Tibial nerve (tissue), 4 donors: ENCODE measurements around the gene S100A4. TPM values are rescaled to one million over a fixed set of nuclear protein-coding genes. Genes with fewer than 3 reads are reported as not detected.

Experiments used
- DNase-seq, 2 donors: peaks; one replicate each; pipeline ENCODE4 v3.0.0-alpha.2; 2019; ENCODE audit warnings: low spot score in 2 of 2
- H3K27ac ChIP-seq, 4 donors: fragments of 200-600 bp; sonication (generic) in 3 of 4; one replicate each; pipeline ENCODE4 v1.5.1; 2017 to 2019; ENCODE audit warnings: mild to moderate bottlenecking in 1 of 4
- H3K27me3 ChIP-seq, 2 donors: fragments of 200-600 bp; sonication (generic) in 1 of 2; one replicate each; pipeline versions ENCODE4 v1.5.1 to v1.6.0; 2017 to 2019
- H3K36me3 ChIP-seq, 3 donors: fragments of 200-600 bp; sonication (generic); one replicate each; pipeline ENCODE4 v1.5.1; 2018 to 2019
- H3K4me1 ChIP-seq, 4 donors: fragments of 200-600 bp; sonication (generic) in 3 of 4; one replicate each; pipeline ENCODE4 v1.5.1; 2017 to 2019
- H3K4me3 ChIP-seq, 4 donors: fragments of 200-600 bp; sonication (generic) in 3 of 4; one replicate each; pipeline ENCODE4 v1.5.1; 2017 to 2019; ENCODE audit warnings: mild to moderate bottlenecking in 1 of 4, moderate library complexity in 1 of 4
- H3K9me3 ChIP-seq, 4 donors: fragments of 200-600 bp; sonication (generic) in 3 of 4; one replicate each; pipeline ENCODE4 v1.5.1; 2017 to 2019
- EP300 ChIP-seq, 2 donors: sonication (generic); formaldehyde crosslinking; IDR thresholded peaks; one replicate each; pipeline ENCODE4 v1.6.1; 2017; ENCODE audit warnings: antibody characterized with exemption in 2 of 2, mild to moderate bottlenecking in 1 of 2
- POLR2A ChIP-seq, 2 donors: fragments of 450-650 bp; IDR thresholded peaks; one replicate each; pipeline ENCODE4 v1.6.1; 2017; ENCODE audit warnings: antibody characterized with exemption in 2 of 2, mild to moderate bottlenecking in 2 of 2, moderate library complexity in 2 of 2
- WGBS, 2 donors: methylation state at CpG; one replicate each; pipeline ENCODE4 v1.1.5; 2018; 5-methylcytosine and 5-hydroxymethylcytosine counted together
- total RNA-seq, 4 donors: library from RNA; depleted of rRNA; stranded (reverse); fragments of >200 nt; gene quantifications; one replicate each; pipeline ENCODE4 v1.1.0, GENCODE V29; 2016
- TF ChIP-seq, protein P1 (sequence below), 5 experiments: fragments of 200-600 bp in 3 of 5; fragments of 450-650 bp in 2 of 5; sonication (generic) in 3 of 5; IDR thresholded peaks; one replicate each; pipeline ENCODE4 v1.5.1; 2016 to 2019; ENCODE audit warnings: antibody characterized with exemption in 5 of 5, mild to moderate bottlenecking in 3 of 5, moderate library complexity in 2 of 5

S100A4 gene
- total RNA-seq, 4 donors from 2014 or later: 398 to 439 (median 420) TPM

DNA sequence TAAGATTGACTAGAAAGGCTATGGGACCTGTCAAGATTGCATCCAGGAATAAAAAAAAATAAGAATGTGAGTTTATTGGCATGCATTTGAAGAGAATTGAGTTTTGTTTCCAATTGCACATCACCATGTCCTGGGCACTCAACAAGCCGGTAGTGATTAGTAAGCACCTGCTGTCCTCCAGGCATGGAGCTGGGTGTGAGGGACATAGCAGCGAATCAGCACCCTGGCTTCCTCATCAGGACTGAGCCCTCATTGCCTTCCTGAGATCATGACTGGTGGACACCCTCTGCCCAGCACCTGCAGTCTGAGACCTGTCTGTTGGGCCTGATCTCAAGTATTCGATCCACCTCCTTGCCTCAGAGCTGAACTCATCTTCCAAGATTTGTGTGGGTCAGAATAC is 36.6 kb downstream of the S100A4 start:
- peaks cover 0 to 36% (median 29%) of the 10 kb centered on the region in 4 donors for H3K4me1 ChIP-seq
- no peak overlapping the region for H3K4me3 ChIP-seq
- H3K27ac ChIP-seq: no peak overlapping the region
- no peaks in the 10 kb centered on the region for H3K9me3 ChIP-seq
- no peak for TF ChIP-seq POLR2A (IDR thresholded peaks at IDR 0.05)
- TF ChIP-seq, protein P1, sequence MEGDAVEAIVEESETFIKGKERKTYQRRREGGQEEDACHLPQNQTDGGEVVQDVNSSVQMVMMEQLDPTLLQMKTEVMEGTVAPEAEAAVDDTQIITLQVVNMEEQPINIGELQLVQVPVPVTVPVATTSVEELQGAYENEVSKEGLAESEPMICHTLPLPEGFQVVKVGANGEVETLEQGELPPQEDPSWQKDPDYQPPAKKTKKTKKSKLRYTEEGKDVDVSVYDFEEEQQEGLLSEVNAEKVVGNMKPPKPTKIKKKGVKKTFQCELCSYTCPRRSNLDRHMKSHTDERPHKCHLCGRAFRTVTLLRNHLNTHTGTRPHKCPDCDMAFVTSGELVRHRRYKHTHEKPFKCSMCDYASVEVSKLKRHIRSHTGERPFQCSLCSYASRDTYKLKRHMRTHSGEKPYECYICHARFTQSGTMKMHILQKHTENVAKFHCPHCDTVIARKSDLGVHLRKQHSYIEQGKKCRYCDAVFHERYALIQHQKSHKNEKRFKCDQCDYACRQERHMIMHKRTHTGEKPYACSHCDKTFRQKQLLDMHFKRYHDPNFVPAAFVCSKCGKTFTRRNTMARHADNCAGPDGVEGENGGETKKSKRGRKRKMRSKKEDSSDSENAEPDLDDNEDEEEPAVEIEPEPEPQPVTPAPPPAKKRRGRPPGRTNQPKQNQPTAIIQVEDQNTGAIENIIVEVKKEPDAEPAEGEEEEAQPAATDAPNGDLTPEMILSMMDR (IDR thresholded peaks at IDR 0.05): no peak
- no peak for TF ChIP-seq EP300 (IDR thresholded peaks at IDR 0.05)
- H3K27me3 ChIP-seq: no peaks in the 10 kb centered on the region
- no peaks in the 10 kb centered on the region for H3K36me3 ChIP-seq
- WGBS, 2 donors: 94 to 99% methylated on average over 3 of the region's 3 CpGs
- no peak for DNase-seq

DNA sequence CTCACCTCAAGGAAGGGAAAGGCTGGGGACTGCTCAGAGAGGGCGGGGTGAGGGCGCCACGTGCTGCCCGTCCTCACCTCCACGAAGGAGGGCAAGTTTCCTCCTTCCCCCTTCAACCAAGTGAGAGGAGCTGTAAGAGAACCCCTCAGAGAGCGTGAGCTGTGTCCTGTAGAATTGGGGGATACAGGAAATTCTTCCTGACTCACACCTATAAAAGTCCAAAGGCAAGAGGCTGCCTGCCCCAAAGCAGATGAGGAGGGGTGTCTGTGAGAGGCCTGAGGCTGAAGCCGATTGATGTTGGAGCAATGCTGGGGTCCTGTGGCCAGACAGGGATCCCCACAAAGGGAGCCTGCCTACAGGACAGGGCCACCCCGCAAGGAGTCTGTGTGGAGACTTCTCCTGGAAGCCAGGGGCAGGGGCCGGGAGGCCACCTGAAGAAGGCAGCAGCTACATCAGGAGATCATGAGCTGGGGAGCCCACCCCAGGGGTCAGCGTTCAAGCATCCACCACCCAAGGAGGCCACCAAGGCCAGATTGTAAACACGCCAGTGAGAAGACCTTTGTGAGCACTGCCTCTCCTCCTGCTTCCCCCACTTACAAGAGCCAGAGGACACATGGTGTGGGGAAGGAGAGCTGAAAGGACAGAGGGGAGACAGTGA is 37.6 kb downstream of the S100A4 start:
- Histone ChIP-seq H3K9me3 (no peaks in the 10 kb centered on the region), H3K27me3 (no peaks in the 10 kb centered on the region), H3K4me1 (peaks cover 0 to 36% (median 29%) of the 10 kb centered on the region in 4 donors), H3K27ac (peak overlapping the region; percentile 9 to 91 (median 74)), H3K36me3 (no peaks in the 10 kb centered on the region), H3K4me3 (no peak overlapping the region)
- no peak for DNase-seq
- TF ChIP-seq EP300 (IDR thresholded peaks at IDR 0.05): no peak
- TF ChIP-seq, protein P1 (IDR thresholded peaks at IDR 0.05): no peak
- no peak for TF ChIP-seq POLR2A (IDR thresholded peaks at IDR 0.05)
- 86 to 88% methylated on average over 11 of the region's 11 CpGs for WGBS, 2 donors

DNA sequence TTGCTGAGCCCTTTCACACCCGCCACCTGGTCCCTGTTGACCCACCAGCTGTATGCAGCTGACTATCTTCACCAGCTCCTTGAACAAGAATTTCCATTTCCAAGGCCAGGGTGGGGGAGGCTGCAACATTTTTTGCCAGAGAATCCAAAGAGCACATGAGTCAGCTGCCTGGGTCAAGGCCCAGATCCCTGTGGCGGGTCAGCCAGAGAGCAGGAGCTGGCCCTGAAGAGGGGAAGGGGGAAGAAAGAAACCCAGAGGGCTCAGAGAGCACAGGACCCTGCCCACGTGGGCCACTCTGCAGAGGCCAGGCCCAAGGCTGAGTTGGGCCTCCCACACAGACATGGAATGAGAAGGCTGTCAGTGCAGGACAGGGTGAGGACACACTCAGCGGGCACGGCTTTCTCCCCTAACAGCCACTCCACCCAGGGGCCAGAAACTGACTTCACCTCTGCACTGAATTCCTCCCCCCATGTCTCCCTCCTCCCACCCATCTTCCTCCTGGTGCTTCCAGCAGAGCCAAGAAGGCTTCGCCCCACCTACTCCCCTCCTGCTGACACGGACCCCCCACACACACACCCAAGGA is 38.7 kb downstream of the S100A4 start:
- no peak overlapping the region for H3K4me3 ChIP-seq

DNA sequence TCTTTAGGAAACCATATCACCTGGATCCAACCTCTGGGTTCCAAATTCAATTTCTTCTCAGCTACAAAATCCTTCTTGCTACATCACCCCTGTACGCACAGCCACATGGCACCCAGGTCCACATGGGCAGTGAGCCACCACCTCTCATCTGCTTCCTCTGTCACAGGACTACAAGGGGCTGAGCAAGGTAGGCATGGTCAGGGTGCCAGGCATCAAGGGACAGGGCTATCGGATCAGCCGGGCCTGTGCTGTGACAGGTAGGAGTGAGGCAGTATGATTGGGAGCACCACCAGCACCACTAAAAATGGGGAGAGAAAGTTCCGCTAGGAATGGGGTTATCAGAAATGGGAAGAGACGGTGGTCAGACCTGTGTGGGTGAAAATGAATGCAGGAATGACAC is 39.2 kb downstream of the S100A4 start:
- Histone ChIP-seq H3K4me1 (peaks cover 0 to 36% (median 29%) of the 10 kb centered on the region in 4 donors), H3K27me3 (no peaks in the 10 kb centered on the region), H3K4me3 (no peak overlapping the region), H3K27ac (peak overlapping the region in 3 of 4 donors; percentile 63 to 91 (median 85)), H3K36me3 (no peaks in the 10 kb centered on the region), H3K9me3 (no peaks in the 10 kb centered on the region)
- DNase-seq: no peak
- WGBS, 2 donors: 71 to 78% methylated on average over 5 of the region's 5 CpGs
- TF ChIP-seq, protein P1 (IDR thresholded peaks at IDR 0.05): no peak
- TF ChIP-seq EP300 (IDR thresholded peaks at IDR 0.05) (no peak), POLR2A (IDR thresholded peaks at IDR 0.05) (no peak)

More for the DNA sequence above, 38.7 kb downstream of the S100A4 start:
- H3K27ac ChIP-seq: peak overlapping the region; percentile 9 to 91 (median 74)
- H3K4me1 ChIP-seq: peaks cover 0 to 36% (median 29%) of the 10 kb centered on the region in 4 donors
- peak; percentile 70 to 87 for DNase-seq
- no peaks in the 10 kb centered on the region for H3K27me3 ChIP-seq
- H3K9me3 ChIP-seq: no peaks in the 10 kb centered on the region
- no peaks in the 10 kb centered on the region for H3K36me3 ChIP-seq
- TF ChIP-seq POLR2A (IDR thresholded peaks at IDR 0.05) (no peak), EP300 (IDR thresholded peaks at IDR 0.05) (peak in 1 of 2 donors; percentile 89)
- WGBS, 2 donors: 19 to 34% methylated on average over 7 of the region's 7 CpGs

DNA sequence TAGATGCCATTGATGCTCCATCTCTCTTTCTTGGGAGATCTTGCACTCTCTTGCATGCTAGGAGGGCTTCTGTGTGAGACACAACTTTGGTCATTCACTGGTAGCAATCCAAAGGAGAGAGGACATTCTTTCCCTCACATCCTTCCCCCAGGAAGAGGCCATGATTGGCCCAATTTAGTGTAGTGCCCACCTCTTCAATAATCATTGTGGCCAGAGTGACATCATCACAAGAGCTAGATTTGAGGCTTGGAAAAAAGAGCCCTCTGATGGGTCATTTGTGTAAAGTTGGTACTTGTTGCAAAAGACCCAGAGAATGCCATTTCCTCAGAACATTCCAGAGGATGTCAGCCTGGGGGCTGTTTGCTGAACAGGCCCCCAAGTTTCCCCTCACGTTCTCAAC is 40.0 kb downstream of the S100A4 start:
- no peak for DNase-seq
- Histone ChIP-seq H3K27me3 (no peaks in the 10 kb centered on the region), H3K27ac (peak overlapping the region in 1 of 4 donors; percentile 91), H3K36me3 (no peaks in the 10 kb centered on the region), H3K4me1 (peaks cover 0 to 30% (median 28%) of the 10 kb centered on the region in 4 donors), H3K4me3 (no peak overlapping the region), H3K9me3 (no peaks in the 10 kb centered on the region)
- WGBS, 2 donors: 70 to 72% methylated on average over 1 of the region's 1 CpG
- TF ChIP-seq, protein P1 (IDR thresholded peaks at IDR 0.05): no peak
- TF ChIP-seq EP300 (IDR thresholded peaks at IDR 0.05) (no peak), POLR2A (IDR thresholded peaks at IDR 0.05) (no peak)
